Activated naive CD4-positive, alpha-beta T cell treated with anti-CD3 and anti-CD28 coated beads for 36 hours (primary cell): Measurements from ENCODE around the gene EGR2. TPM values are rescaled to one million over a fixed set of nuclear protein-coding genes. Genes with fewer than 3 reads are reported as not detected.

Experiments used
- CTCF ChIA-PET: fragments of 350-600 bp; sonication (Branson Sonifier 250); formaldehyde crosslinking; loops from one replicate; lab custom pipeline; 2021; ENCODE audit warnings: antibody characterized with exemption; lab: Charles Lee
- DNase-seq: peaks from one replicate; pipeline ENCODE4 v3.0.0-alpha.2; 2020
- H3K27ac Mint-ChIP-seq: one replicate; pipeline ENCODE4 v1.8.0; 2021; ENCODE audit warnings: mild to moderate bottlenecking, mixed read lengths
- H3K27me3 Mint-ChIP-seq: one replicate; pipeline ENCODE4 v1.8.0; 2021; ENCODE audit warnings: low read depth, mixed read lengths
- H3K36me3 Mint-ChIP-seq: one replicate; pipeline ENCODE4 v1.8.0; 2021; ENCODE audit warnings: low read depth, mixed read lengths
- H3K4me1 Mint-ChIP-seq: one replicate; pipeline ENCODE4 v1.8.0; 2021; ENCODE audit warnings: low read depth, mixed read lengths
- H3K4me3 Mint-ChIP-seq: one replicate; pipeline ENCODE4 v1.8.0; 2021; ENCODE audit warnings: mild to moderate bottlenecking, moderate library complexity, mixed read lengths
- H3K9me3 Mint-ChIP-seq: one replicate; pipeline ENCODE4 v1.8.0; 2021; ENCODE audit warnings: mixed read lengths
- intact Hi-C: fragments of 100-400 bp; cut with micrococcal nuclease; formaldehyde crosslinking; loops from one replicate; pipeline ENCODE4 v1.15.1; 2023
- total RNA-seq, 2 experiments: library from RNA; stranded (reverse); gene quantifications; one replicate each; pipeline ENCODE4 v1.2.3, GENCODE V29; 2021

Gene EGR2
- total RNA-seq, 2 experiments from 2014 or later = 18.5 to 21.4 TPM

- intact Hi-C loops = loop anchor here (1.0 to 5.0 kb wide), 12 partner anchors 208 to 875 kb away; partner anchors contain the start of genes REEP3 and RTKN2
- peak; percentile 73 for DNase-seq
- Mint-ChIP-seq H3K9me3 (no peaks in the 10 kb centered on the region), H3K4me1 (peaks cover 29% of the 10 kb centered on the region), H3K36me3 (peaks cover 24% of the 10 kb centered on the region), H3K27me3 (peaks cover 16% of the 10 kb centered on the region), H3K4me3 (peak overlapping the region; percentile 95), H3K27ac (peak overlapping the region; percentile 98)
- CTCF ChIA-PET = interaction anchor here (0.6 to 4.4 kb wide), 20 partner anchors 11 to 379 kb away, joined by 3 to 49 read pairs (median 4); partner anchors contain the start of gene ADO
Observed at GRCh38 chr10:62817766-62818425, 1.7 kb upstream of the EGR2 start.

- Mint-ChIP-seq H3K4me1 (peaks cover 35% of the 10 kb centered on the region), H3K9me3 (no peaks in the 10 kb centered on the region), H3K27ac (peak overlapping the region; percentile 98), H3K27me3 (peaks cover 14% of the 10 kb centered on the region), H3K4me3 (peak overlapping the region; percentile 95), H3K36me3 (peaks cover 29% of the 10 kb centered on the region)
- peak; percentile 60 for DNase-seq
- CTCF ChIA-PET = interaction anchor here (0.7 to 4.4 kb wide), 21 partner anchors 11 to 896 kb away, joined by 3 to 49 read pairs (median 5); partner anchors contain the start of gene ADO
- intact Hi-C loops = loop anchor here (2.0 to 5.0 kb wide), 7 partner anchors 325 to 874 kb away; partner anchors contain the start of genes REEP3 and RTKN2
Observed at GRCh38 chr10:62817121-62817765, 1.1 kb upstream of the EGR2 start.

- Mint-ChIP-seq H3K27ac (peak overlapping the region; percentile 98), H3K9me3 (no peaks in the 10 kb centered on the region), H3K4me3 (peak overlapping the region; percentile 95), H3K4me1 (peaks cover 46% of the 10 kb centered on the region), H3K27me3 (peaks cover 14% of the 10 kb centered on the region), H3K36me3 (peaks cover 33% of the 10 kb centered on the region)
- no peak for DNase-seq
- CTCF ChIA-PET = interaction anchor here (0.9 to 4.4 kb wide), 11 partner anchors 16 to 342 kb away, joined by 3 to 49 read pairs (median 5); no protein-coding TSS in a partner anchor
- intact Hi-C loops = loop anchor here (1.0 to 5.0 kb wide), 26 partner anchors 12 to 912 kb away; partner anchors contain the start of genes ADO, NRBF2, REEP3 and RTKN2
Observed at GRCh38 chr10:62816076-62816330, 163 bp downstream of the EGR2 start.

- Mint-ChIP-seq H3K27ac (peak overlapping the region; percentile 98), H3K4me1 (peaks cover 51% of the 10 kb centered on the region), H3K27me3 (peaks cover 9% of the 10 kb centered on the region), H3K36me3 (peaks cover 33% of the 10 kb centered on the region), H3K4me3 (peak overlapping the region; percentile 95), H3K9me3 (no peaks in the 10 kb centered on the region)
- DNase-seq = peak; percentile 32
- intact Hi-C loops = loop anchor here (1.0 to 5.0 kb wide), 26 partner anchors 11 to 911 kb away; partner anchors contain the start of genes ADO, NRBF2, REEP3 and RTKN2
- CTCF ChIA-PET = interaction anchor here (1.3 to 4.4 kb wide), 7 partner anchors 16 to 205 kb away, joined by 3 to 49 read pairs (median 9); no protein-coding TSS in a partner anchor
Observed at GRCh38 chr10:62815381-62816075, 638 bp downstream of the EGR2 start.

GRCh38 chr10:62814756-62815380, 1.3 kb downstream of the EGR2 start:
- Mint-ChIP-seq H3K27ac (peak overlapping the region; percentile 98), H3K9me3 (no peaks in the 10 kb centered on the region), H3K4me1 (peaks cover 56% of the 10 kb centered on the region), H3K27me3 (peaks cover 5% of the 10 kb centered on the region), H3K36me3 (peaks cover 33% of the 10 kb centered on the region), H3K4me3 (peak overlapping the region; percentile 95)
- CTCF ChIA-PET = interaction anchor here (1.7 to 3.6 kb wide), 2 partner anchors 65 to 204 kb away, joined by 7 to 14 read pairs; no protein-coding TSS in a partner anchor
- DNase-seq = peak; percentile 36
- intact Hi-C loops = loop anchor here (5.0 kb wide), 4 partner anchors 323 to 707 kb away; partner anchors contain the start of genes REEP3 and RTKN2

GRCh38 chr10:62813981-62814380, 2.2 kb downstream of the EGR2 start:
- CTCF ChIA-PET = interaction anchor here (1.4 to 1.7 kb wide), 2 partner anchors 203 to 220 kb away, joined by 4 to 7 read pairs; no protein-coding TSS in a partner anchor
- intact Hi-C loops = no loop called here
- DNase-seq = no peak
- H3K4me3 Mint-ChIP-seq = peak overlapping the region; percentile 95
- H3K27me3 Mint-ChIP-seq = no peaks in the 10 kb centered on the region
- no peaks in the 10 kb centered on the region for H3K9me3 Mint-ChIP-seq
- H3K36me3 Mint-ChIP-seq = peaks cover 36% of the 10 kb centered on the region
- H3K4me1 Mint-ChIP-seq = peaks cover 61% of the 10 kb centered on the region
- peak overlapping the region; percentile 98 for H3K27ac Mint-ChIP-seq

GRCh38 chr10:62813453-62813852, 2.7 kb downstream of the EGR2 start:
- Mint-ChIP-seq H3K36me3 (peaks cover 39% of the 10 kb centered on the region), H3K4me3 (peak overlapping the region; percentile 95), H3K4me1 (peaks cover 63% of the 10 kb centered on the region), H3K27me3 (no peaks in the 10 kb centered on the region), H3K27ac (peak overlapping the region; percentile 37), H3K9me3 (no peaks in the 10 kb centered on the region)
- CTCF ChIA-PET = interaction anchor here (1.4 kb wide), 1 partner anchor 219 kb away, joined by 4 read pairs; no protein-coding TSS in a partner anchor
- intact Hi-C loops = no loop called here
- no peak for DNase-seq

GRCh38 chr10:62812672-62813439, 3.3 kb downstream of the EGR2 start:
- no peaks in the 10 kb centered on the region for H3K9me3 Mint-ChIP-seq
- H3K36me3 Mint-ChIP-seq = peaks cover 41% of the 10 kb centered on the region
- intact Hi-C loops = no loop called here
- H3K27me3 Mint-ChIP-seq = no peaks in the 10 kb centered on the region
- peak overlapping the region; percentile 95 for H3K4me3 Mint-ChIP-seq
- CTCF ChIA-PET = interaction anchor here (0.7 to 1.4 kb wide), 2 partner anchors 18 to 219 kb away, joined by 4 read pairs; no protein-coding TSS in a partner anchor
- peak overlapping the region; percentile 79 for H3K27ac Mint-ChIP-seq
- no peak for DNase-seq
- peaks cover 66% of the 10 kb centered on the region for H3K4me1 Mint-ChIP-seq

GRCh38 chr10:62811159-62811875, 4.8 kb downstream of the EGR2 start:
- Mint-ChIP-seq H3K27ac (peak overlapping the region; percentile 79), H3K4me1 (peaks cover 78% of the 10 kb centered on the region), H3K36me3 (peaks cover 50% of the 10 kb centered on the region), H3K27me3 (no peaks in the 10 kb centered on the region), H3K9me3 (no peaks in the 10 kb centered on the region), H3K4me3 (peak overlapping the region; percentile 30)
- peak; percentile 91 for DNase-seq
- intact Hi-C loops = loop anchor here (1.0 kb wide), 7 partner anchors 32 to 458 kb away; no protein-coding TSS in a partner anchor
- CTCF ChIA-PET = interaction anchor here (0.8 to 1.2 kb wide), 3 partner anchors 171 to 202 kb away, joined by 3 to 6 read pairs (median 3); no protein-coding TSS in a partner anchor

GRCh38 chr10:62810156-62810902, 5.8 kb downstream of the EGR2 start:
- Mint-ChIP-seq H3K9me3 (no peaks in the 10 kb centered on the region), H3K36me3 (peaks cover 53% of the 10 kb centered on the region), H3K4me3 (no peak overlapping the region), H3K27me3 (no peaks in the 10 kb centered on the region), H3K27ac (peak overlapping the region; percentile 9), H3K4me1 (peaks cover 80% of the 10 kb centered on the region)
- DNase-seq = no peak
- CTCF ChIA-PET = interaction anchor here (0.8 to 1.2 kb wide), 2 partner anchors 199 to 201 kb away, joined by 3 read pairs; no protein-coding TSS in a partner anchor
- intact Hi-C loops = no loop called here
